Transverse colon (tissue), 4 donors: Measurements from ENCODE around the gene ABTB1. TPM values are rescaled to one million over a fixed set of nuclear protein-coding genes. Genes with fewer than 3 reads are reported as not detected.

Experiments used
- DNase-seq: peaks from one replicate; pipeline ENCODE4 v3.0.0-alpha.2; 2019
- H3K27ac ChIP-seq, 4 donors: fragments of 200-600 bp; sonication (generic); 2 replicates each; pipeline ENCODE4 v1.5.1; 2016 to 2018; ENCODE audit warnings: inconsistent platforms in 4 of 4
- H3K27me3 ChIP-seq: fragments of 200-600 bp; sonication (generic); 2 replicates; pipeline ENCODE4 v1.5.1; 2017; ENCODE audit warnings: inconsistent platforms
- H3K36me3 ChIP-seq, 4 donors: fragments of 200-600 bp; sonication (generic); 2 replicates each; pipeline ENCODE4 v1.5.1; 2017 to 2019; ENCODE audit warnings: inconsistent platforms in 4 of 4
- H3K4me1 ChIP-seq, 4 donors: fragments of 200-600 bp; sonication (generic); 2 replicates each; pipeline ENCODE4 v1.5.1; 2017 to 2020; ENCODE audit warnings: inconsistent platforms in 4 of 4
- H3K4me3 ChIP-seq, 4 donors: fragments of 200-600 bp; sonication (generic); 1 replicate in 1 of 4; 2 replicates in 3 of 4; pipeline versions ENCODE4 v1.5.1 to v1.6.1; 2017 to 2019; ENCODE audit warnings: inconsistent platforms in 4 of 4
- H3K9me3 ChIP-seq, 2 donors: fragments of 200-600 bp; sonication (generic); 2 replicates each; pipeline ENCODE4 v1.5.1; 2017 to 2019; ENCODE audit warnings: inconsistent platforms in 2 of 2
- EP300 ChIP-seq: sonication (generic); formaldehyde crosslinking; IDR thresholded peaks from one replicate; pipeline ENCODE4 v1.6.1; 2017; ENCODE audit warnings: antibody characterized with exemption, low read depth
- POLR2A ChIP-seq: fragments of 450-650 bp; IDR thresholded peaks from one replicate; pipeline ENCODE4 v1.6.1; 2016; ENCODE audit warnings: antibody characterized with exemption, mild to moderate bottlenecking, moderate library complexity
- POLR2AphosphoS5 ChIP-seq, 3 donors: sonication (generic); formaldehyde crosslinking; IDR thresholded peaks; one replicate each; pipeline ENCODE4 v1.6.1; 2016; ENCODE audit warnings: antibody characterized with exemption in 3 of 3
- whole genome bisulfite sequencing, 2 donors: methylation state at CpG; one replicate each; pipeline ENCODE4 v1.1.5; 2018; ENCODE audit warnings: low coverage in 1 of 2; 5-methylcytosine and 5-hydroxymethylcytosine counted together
- in situ Hi-C, 4 donors: fragments of 200-750 bp; cut with MboI; loops; one replicate each; pipeline versions ENCODE4 v1.15.0 to v1.15.1; 2017; ENCODE audit warnings: low sequenced_read_pairs in 3 of 4, low pct_ligation_motif_present in 1 of 4, low pct_unique_long_range_greater_than_20kb in 1 of 4
- intact Hi-C: fragments of 100-400 bp; cut with DNase I; formaldehyde crosslinking; loops from one replicate; pipeline ENCODE4 v1.15.1; 2023; ENCODE audit warnings: low total_unique reads
- total RNA-seq, 4 donors: library from RNA; depleted of rRNA; stranded (reverse); fragments of >200 nt; gene quantifications; one replicate each; pipeline ENCODE4 v1.1.0, GENCODE V29; 2016
- TF ChIP-seq, protein P1 (sequence below), 5 experiments: fragments of 200-600 bp in 3 of 5; fragments of 450-650 bp in 2 of 5; sonication (generic) in 3 of 5; IDR thresholded peaks; 1 replicate in 2 of 5; 2 replicates in 3 of 5; pipeline ENCODE4 v1.5.1; 2016 to 2017; ENCODE audit warnings: antibody characterized with exemption in 5 of 5, inconsistent platforms in 3 of 5, mild to moderate bottlenecking in 2 of 5, moderate library complexity in 1 of 5

ABTB1 gene
- total RNA-seq, 4 donors from 2014 or later, result 29.6 to 80.4 (median 45.8) TPM

DNA sequence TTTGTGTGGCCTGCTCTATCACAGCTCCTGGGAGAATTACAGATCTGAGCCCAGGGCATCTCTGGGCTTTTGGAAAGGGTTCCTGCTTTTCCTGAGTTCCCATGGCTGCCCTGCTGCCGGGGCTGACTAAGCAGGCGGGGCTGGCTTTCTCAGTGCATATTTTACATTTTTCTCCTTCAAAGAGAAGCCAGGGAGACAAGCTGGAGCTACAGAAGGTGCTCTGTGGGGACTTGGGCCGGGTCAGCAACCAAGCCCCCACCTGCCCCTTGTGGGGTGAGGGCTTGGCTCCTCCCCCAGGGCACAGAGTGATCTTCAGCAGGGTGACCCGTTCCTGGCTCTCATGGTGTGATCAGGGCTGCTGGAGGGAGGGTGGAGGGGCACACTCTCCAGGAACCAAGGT, 17.4 kb downstream of the ABTB1 start:
- no peak for DNase-seq
- Histone ChIP-seq H3K9me3 (no peaks in the 10 kb centered on the region), H3K4me3 (no peak overlapping the region), H3K27ac (peak overlapping the region; percentile 2 to 70 (median 61)), H3K27me3 (no peaks in the 10 kb centered on the region), H3K36me3 (peaks cover 0 to 3% (median 0%) of the 10 kb centered on the region in 4 donors), H3K4me1 (peaks cover 6 to 13% (median 9%) of the 10 kb centered on the region in 4 donors)
- in situ Hi-C loops (loop anchor here in 1 of 4 donors (25.0 kb wide), 1 partner anchor 147 kb away; no protein-coding TSS in a partner anchor), intact Hi-C loops (loop anchor here (5.0 kb wide), 1 partner anchor 132 kb away; the partner anchor contains the start of gene MGLL)
- WGBS, 2 donors, result 70 to 100% methylated on average over 1 to 4 of the region's 4 CpGs
- TF ChIP-seq POLR2A (no peak), POLR2AphosphoS5 (IDR thresholded peaks at IDR 0.05) (no peak), EP300 (no peak)
- TF ChIP-seq, protein P1, sequence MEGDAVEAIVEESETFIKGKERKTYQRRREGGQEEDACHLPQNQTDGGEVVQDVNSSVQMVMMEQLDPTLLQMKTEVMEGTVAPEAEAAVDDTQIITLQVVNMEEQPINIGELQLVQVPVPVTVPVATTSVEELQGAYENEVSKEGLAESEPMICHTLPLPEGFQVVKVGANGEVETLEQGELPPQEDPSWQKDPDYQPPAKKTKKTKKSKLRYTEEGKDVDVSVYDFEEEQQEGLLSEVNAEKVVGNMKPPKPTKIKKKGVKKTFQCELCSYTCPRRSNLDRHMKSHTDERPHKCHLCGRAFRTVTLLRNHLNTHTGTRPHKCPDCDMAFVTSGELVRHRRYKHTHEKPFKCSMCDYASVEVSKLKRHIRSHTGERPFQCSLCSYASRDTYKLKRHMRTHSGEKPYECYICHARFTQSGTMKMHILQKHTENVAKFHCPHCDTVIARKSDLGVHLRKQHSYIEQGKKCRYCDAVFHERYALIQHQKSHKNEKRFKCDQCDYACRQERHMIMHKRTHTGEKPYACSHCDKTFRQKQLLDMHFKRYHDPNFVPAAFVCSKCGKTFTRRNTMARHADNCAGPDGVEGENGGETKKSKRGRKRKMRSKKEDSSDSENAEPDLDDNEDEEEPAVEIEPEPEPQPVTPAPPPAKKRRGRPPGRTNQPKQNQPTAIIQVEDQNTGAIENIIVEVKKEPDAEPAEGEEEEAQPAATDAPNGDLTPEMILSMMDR (IDR thresholded peaks at IDR 0.05), result no peak

DNA sequence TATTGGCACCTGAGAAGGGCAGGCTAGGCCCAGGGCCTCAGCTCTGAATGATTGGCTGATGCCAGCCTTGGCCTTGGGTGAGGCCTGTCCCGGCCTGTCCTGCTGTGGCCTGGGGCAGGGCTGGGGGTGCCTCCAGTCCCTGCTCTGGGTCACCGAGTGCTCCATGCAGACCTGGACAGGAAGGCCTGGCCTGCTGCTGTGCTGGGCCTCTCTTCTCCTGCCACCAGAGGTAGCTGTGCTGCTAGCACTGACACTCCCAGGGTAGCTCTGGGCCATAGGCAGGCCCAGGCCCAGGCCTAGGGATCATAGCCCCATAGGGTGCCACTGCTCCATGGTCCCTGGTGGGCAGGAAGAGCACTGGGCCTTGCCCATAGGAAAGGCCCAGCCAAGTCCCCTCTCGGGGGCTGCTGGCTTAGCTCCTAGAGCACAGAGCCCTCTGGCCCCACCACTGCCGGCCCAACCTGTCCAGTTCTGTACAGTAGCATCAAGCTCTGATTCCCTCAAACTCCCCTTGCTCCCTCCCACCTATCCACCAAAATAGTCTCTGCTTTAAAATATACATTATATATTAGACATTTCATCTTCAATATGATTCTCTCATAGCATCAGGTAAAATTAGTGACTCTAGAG, 18.2 kb downstream of the ABTB1 start:
- H3K4me3 ChIP-seq, result no peak overlapping the region
- peaks cover 0 to 3% (median 0%) of the 10 kb centered on the region in 4 donors for H3K36me3 ChIP-seq
- DNase-seq, result no peak
- TF ChIP-seq, protein P1 (IDR thresholded peaks at IDR 0.05), result peak; percentile 33 to 46 (median 41)
- TF ChIP-seq EP300, result no peak
- peaks cover 6 to 13% (median 9%) of the 10 kb centered on the region in 4 donors for H3K4me1 ChIP-seq
- in situ Hi-C loops (loop anchor here in 1 of 4 donors (25.0 kb wide), 1 partner anchor 146 kb away; no protein-coding TSS in a partner anchor), intact Hi-C loops (loop anchor here (5.0 kb wide), 1 partner anchor 131 kb away; the partner anchor contains the start of gene MGLL)
- peak overlapping the region; percentile 2 to 70 (median 61) for H3K27ac ChIP-seq
- no peaks in the 10 kb centered on the region for H3K27me3 ChIP-seq
- 73% methylated on average over 4 of the region's 4 CpGs; no CpG with 5 or more reads in 1 of the 2 donors for WGBS, 2 donors
- no peaks in the 10 kb centered on the region for H3K9me3 ChIP-seq

DNA sequence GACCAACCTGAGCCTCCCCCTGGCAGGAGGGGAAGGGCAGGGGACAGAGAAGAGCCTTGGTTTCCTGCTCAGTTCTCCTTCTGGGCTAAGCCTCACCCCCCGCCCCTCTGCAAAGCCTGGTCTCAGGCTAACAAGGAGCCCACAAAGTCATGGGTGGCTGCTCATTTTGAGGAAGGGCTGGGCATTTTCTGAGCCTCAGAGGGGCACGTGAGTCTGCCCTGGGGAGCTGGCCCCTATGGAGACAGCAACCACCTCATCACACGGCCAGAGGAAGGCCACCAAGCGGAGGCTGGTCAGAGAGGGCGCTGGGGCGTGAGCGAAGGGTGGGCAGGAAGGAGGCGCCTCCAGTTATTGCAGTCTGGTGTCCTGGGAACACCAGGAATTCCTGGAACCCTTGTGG, 18.7 kb downstream of the ABTB1 start:
- 76 to 100% methylated on average over 1 to 8 of the region's 8 CpGs for WGBS, 2 donors
- no peak for DNase-seq
- Histone ChIP-seq H3K27ac (peak overlapping the region in 2 of 4 donors; percentile 59 to 70), H3K4me1 (peaks cover 7 to 15% (median 11%) of the 10 kb centered on the region in 4 donors), H3K9me3 (no peaks in the 10 kb centered on the region), H3K27me3 (no peaks in the 10 kb centered on the region), H3K36me3 (peaks cover 0 to 3% (median 0%) of the 10 kb centered on the region in 4 donors), H3K4me3 (no peak overlapping the region)
- intact Hi-C loops (loop anchor here (5.0 kb wide), 1 partner anchor 131 kb away; the partner anchor contains the start of gene MGLL), in situ Hi-C loops (loop anchor here in 1 of 4 donors (25.0 kb wide), 1 partner anchor 146 kb away; no protein-coding TSS in a partner anchor)
- no peak for TF ChIP-seq EP300
- no peak for TF ChIP-seq POLR2A
- TF ChIP-seq, protein P1 (IDR thresholded peaks at IDR 0.05), result no peak
- TF ChIP-seq POLR2AphosphoS5 (IDR thresholded peaks at IDR 0.05), result no peak

DNA sequence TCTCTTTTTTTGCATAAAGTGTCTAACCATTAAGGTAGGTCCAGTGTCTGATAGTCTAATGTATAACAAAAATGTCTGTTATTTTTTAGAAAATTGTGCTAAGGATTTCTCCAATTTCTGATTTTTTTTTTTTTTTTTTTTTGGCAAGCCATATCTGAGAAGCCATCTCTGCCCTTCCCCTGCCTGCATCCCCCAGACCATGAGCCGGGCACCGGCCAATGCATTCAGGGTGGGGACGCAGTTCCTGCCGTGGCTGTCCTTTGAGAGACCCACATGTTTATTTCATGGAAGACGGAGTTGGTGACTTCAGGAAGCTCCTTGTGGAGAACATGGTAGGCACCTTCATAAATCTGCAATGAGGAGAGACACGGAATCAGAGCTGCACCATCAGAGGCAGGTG, 19.2 kb downstream of the ABTB1 start:
- Histone ChIP-seq H3K9me3 (no peaks in the 10 kb centered on the region), H3K27me3 (no peaks in the 10 kb centered on the region), H3K27ac (no peak overlapping the region), H3K36me3 (peaks cover 0 to 3% (median 0%) of the 10 kb centered on the region in 4 donors), H3K4me1 (peaks cover 12 to 20% (median 16%) of the 10 kb centered on the region in 4 donors), H3K4me3 (no peak overlapping the region)
- TF ChIP-seq POLR2A, result no peak
- no peak for TF ChIP-seq POLR2AphosphoS5 (IDR thresholded peaks at IDR 0.05)
- TF ChIP-seq, protein P1 (IDR thresholded peaks at IDR 0.05), result no peak
- no peak for TF ChIP-seq EP300
- DNase-seq, result no peak
- intact Hi-C loops (loop anchor here (5.0 kb wide), 1 partner anchor 130 kb away; the partner anchor contains the start of gene MGLL), in situ Hi-C loops (loop anchor here in 1 of 4 donors (25.0 kb wide), 1 partner anchor 145 kb away; no protein-coding TSS in a partner anchor)
- WGBS, 2 donors, result 92% methylated on average over 6 of the region's 6 CpGs; no CpG with 5 or more reads in 1 of the 2 donors
